K562 (cell line): Measurements from ENCODE around the gene NAV2.

Source experiments
- CBFA2T3 ChIP-seq: fragments of 450-650 bp; IDR thresholded peaks from 2 replicates; pipeline ENCODE4 v1.6.1; 2017
- CBFB ChIP-seq: sonication (generic); formaldehyde crosslinking; IDR thresholded peaks from 2 replicates; pipeline ENCODE4 v1.4.0; 2020; ENCODE audit warnings: mild to moderate bottlenecking, missing genetic modification reagents
- ELF4 ChIP-seq: fragments of 450-650 bp; formaldehyde crosslinking; IDR thresholded peaks from 2 replicates; pipeline ENCODE4 v1.4.0; 2022; ENCODE audit warnings: missing genetic modification characterization
- GTF2F1 ChIP-seq: IDR thresholded peaks from 2 replicates; pipeline ENCODE4 v1.6.1; 2011; ENCODE audit warnings: low read depth, low read length, improper control_type of control experiment
- HOMEZ ChIP-seq: fragments of 250-450 bp; sonication (Bioruptor Pico); IDR thresholded peaks from 2 replicates; pipeline ENCODE4 v1.4.0; 2020; ENCODE audit warnings: mild to moderate bottlenecking, moderate library complexity
- POLR2A ChIP-seq: fragments of 450-650 bp; conservative IDR thresholded peaks from 2 replicates; pipeline ENCODE4 v1.6.1; 2016
- POLR2AphosphoS5 ChIP-seq: IDR thresholded peaks from 2 replicates; pipeline ENCODE4 v1.6.1; 2011; ENCODE audit warnings: mild to moderate bottlenecking, low read depth, low read length, moderate library complexity; ENCODE audit not compliant: control insufficient read depth, insufficient read depth
- RAD21 ChIP-seq, 2 experiments: fragments of 250-450 bp in 1 of 2; fragments of 450-650 bp in 1 of 2; sonication (Bioruptor Pico) in 1 of 2; formaldehyde crosslinking in 1 of 2; IDR thresholded peaks in 1 of 2; conservative IDR thresholded peaks in 1 of 2; 2 replicates each; pipeline versions ENCODE4 v1.4.0 to v1.8.0; 2020 to 2022; ENCODE audit warnings: mild to moderate bottlenecking in 2 of 2, moderate library complexity in 1 of 2
- TBP ChIP-seq: optimal IDR thresholded peaks from 2 replicates; pipeline ENCODE3; 2011; ENCODE audit warnings: low read depth, low read length, improper control_type of control experiment
- ZBTB33 ChIP-seq: sonication (generic); formaldehyde crosslinking; IDR thresholded peaks from 2 replicates; pipeline ENCODE4 v1.8.1; 2023; ENCODE audit warnings: mild to moderate bottlenecking, missing genetic modification reagents

GRCh38 chr11:20160425-20161229 lies 448.0 kb downstream of the NAV2 start, which contains the start of gene DBX1:
- TF ChIP-seq POLR2AphosphoS5 (no peak), CBFB (CRISPR knock-in tag) (no peak), CBFA2T3 (no peak), RAD21 (CRISPR knock-in tag; conservative IDR thresholded peaks at IDR 0.05 in 1 of 2, IDR thresholded peaks at IDR 0.05 in 1 of 2) (no peak), GTF2F1 (no peak), TBP (no peak), ELF4 (CRISPR knock-in tag) (no peak), POLR2A (no peak), HOMEZ (no peak), ZBTB33 (CRISPR knock-in tag) (no peak)
